HepG2 (cell line): ENCODE data around the gene MUTYH. TPM values are rescaled to one million over a fixed set of nuclear protein-coding genes. Genes with fewer than 3 reads are reported as not detected.

Experiments
- ARHGAP35 ChIP-seq: sonication (generic); formaldehyde crosslinking; IDR thresholded peaks from 2 replicates; pipeline ENCODE4 v1.9.0; 2022; ENCODE audit warnings: mild to moderate bottlenecking, inconsistent platforms, moderate library complexity, missing genetic modification reagents, borderline replicate concordance
- CBX1 ChIP-seq: IDR thresholded peaks from one replicate; pipeline ENCODE4 v1.6.1; 2016; ENCODE audit warnings: antibody characterized with exemption, low read depth
- ETV5 ChIP-seq: IDR thresholded peaks from 2 replicates; pipeline ENCODE4 v1.6.1; 2018; ENCODE audit warnings: missing biosample characterization, missing genetic modification reagents, inconsistent platforms, borderline replicate concordance
- HNRNPH1 ChIP-seq: fragments of 200-400 bp; formaldehyde crosslinking; optimal IDR thresholded peaks from 2 replicates; pipeline ENCODE3; 2017; ENCODE audit warnings: mild to moderate bottlenecking, low read depth, low read length
- RFX5 ChIP-seq: IDR thresholded peaks from 2 replicates; pipeline ENCODE4 v1.6.1; 2011; ENCODE audit warnings: low read depth, low read length, improper control_type of control experiment
- SMARCC2 ChIP-seq: fragments of 450-650 bp; IDR thresholded peaks from 2 replicates; pipeline ENCODE4 v1.6.1; 2017; ENCODE audit warnings: antibody characterized with exemption, mild to moderate bottlenecking
- ZKSCAN5 ChIP-seq: sonication (generic); formaldehyde crosslinking; IDR thresholded peaks from 2 replicates; pipeline ENCODE4 v1.5.1; 2020; ENCODE audit warnings: mild to moderate bottlenecking, missing genetic modification reagents
- ZMYM4 ChIP-seq: sonication (generic); formaldehyde crosslinking; IDR thresholded peaks from 2 replicates; pipeline ENCODE4 v1.8.1; 2023; ENCODE audit warnings: mild to moderate bottlenecking, missing genetic modification reagents
- ZNF431 ChIP-seq: sonication (generic); formaldehyde crosslinking; IDR thresholded peaks from 2 replicates; pipeline ENCODE4 v1.9.0; 2022; ENCODE audit warnings: missing genetic modification reagents, low read depth, mild to moderate bottlenecking, borderline replicate concordance
- polyA plus RNA-seq, 8 experiments: library from polyadenylated mRNA; depleted of rRNA in 3 of 8; stranded (reverse) in 7 of 8; unstranded in 1 of 8; fragments of >200 nt; fragmentation: Illumina TruSeq in 4 of 8; extraction: Trizol in 4 of 8; gene quantifications; 2 replicates each; pipeline versions ENCODE4 v1.2.1 to v1.2.3, GENCODE V29; 2011 to 2016; ENCODE audit warnings: low read depth in 4 of 8, missing spikeins in 1 of 8, mixed read lengths in 1 of 8; ENCODE audit not compliant: insufficient read depth in 1 of 8
- total RNA-seq, 5 experiments: library from RNA; depleted of rRNA; stranded (reverse); fragments of >200 nt; fragmentation: Illumina TruSeq; extraction: Trizol; gene quantifications; 2 replicates each; pipeline ENCODE4 v1.2.3, GENCODE V29; 2016; ENCODE audit warnings: low read depth in 1 of 5
- TF ChIP-seq, protein P1 (sequence below): sonication (generic); formaldehyde crosslinking; IDR thresholded peaks from 2 replicates; pipeline ENCODE4 v1.4.0; 2020; ENCODE audit warnings: missing genetic modification reagents
- TF ChIP-seq, protein P2 (sequence below): IDR thresholded peaks from 2 replicates; pipeline ENCODE4 v1.6.1; 2016; ENCODE audit warnings: missing compliant biosample characterization, missing genetic modification reagents, borderline replicate concordance
- TF ChIP-seq, protein P3 (sequence below): sonication (generic); formaldehyde crosslinking; IDR thresholded peaks from 2 replicates; pipeline ENCODE4 v1.8.0; 2023; ENCODE audit warnings: mild to moderate bottlenecking, missing genetic modification reagents
- TF ChIP-seq, protein P4 (sequence below): sonication (generic); formaldehyde crosslinking; IDR thresholded peaks from 2 replicates; pipeline ENCODE4 v1.5.1; 2020; ENCODE audit warnings: mild to moderate bottlenecking, missing genetic modification reagents, borderline replicate concordance
- TF ChIP-seq, protein P5 (sequence below): sonication (generic); formaldehyde crosslinking; IDR thresholded peaks from 2 replicates; pipeline ENCODE4 v1.4.0; 2020; ENCODE audit warnings: missing genetic modification reagents; ENCODE audit errors: not compliant biosample characterization
- TF ChIP-seq, protein P6 (sequence below): sonication (generic); formaldehyde crosslinking; IDR thresholded peaks from 2 replicates; pipeline ENCODE4 v1.4.0; 2020; ENCODE audit warnings: mild to moderate bottlenecking, low read depth, missing genetic modification reagents

MUTYH gene
- total and polyA plus RNA-seq, 2 of the 13 experiments (the other 11 are each of a cell fraction or from before 2014, with no cell fraction given): 16.3 to 17.1 TPM

DNA sequence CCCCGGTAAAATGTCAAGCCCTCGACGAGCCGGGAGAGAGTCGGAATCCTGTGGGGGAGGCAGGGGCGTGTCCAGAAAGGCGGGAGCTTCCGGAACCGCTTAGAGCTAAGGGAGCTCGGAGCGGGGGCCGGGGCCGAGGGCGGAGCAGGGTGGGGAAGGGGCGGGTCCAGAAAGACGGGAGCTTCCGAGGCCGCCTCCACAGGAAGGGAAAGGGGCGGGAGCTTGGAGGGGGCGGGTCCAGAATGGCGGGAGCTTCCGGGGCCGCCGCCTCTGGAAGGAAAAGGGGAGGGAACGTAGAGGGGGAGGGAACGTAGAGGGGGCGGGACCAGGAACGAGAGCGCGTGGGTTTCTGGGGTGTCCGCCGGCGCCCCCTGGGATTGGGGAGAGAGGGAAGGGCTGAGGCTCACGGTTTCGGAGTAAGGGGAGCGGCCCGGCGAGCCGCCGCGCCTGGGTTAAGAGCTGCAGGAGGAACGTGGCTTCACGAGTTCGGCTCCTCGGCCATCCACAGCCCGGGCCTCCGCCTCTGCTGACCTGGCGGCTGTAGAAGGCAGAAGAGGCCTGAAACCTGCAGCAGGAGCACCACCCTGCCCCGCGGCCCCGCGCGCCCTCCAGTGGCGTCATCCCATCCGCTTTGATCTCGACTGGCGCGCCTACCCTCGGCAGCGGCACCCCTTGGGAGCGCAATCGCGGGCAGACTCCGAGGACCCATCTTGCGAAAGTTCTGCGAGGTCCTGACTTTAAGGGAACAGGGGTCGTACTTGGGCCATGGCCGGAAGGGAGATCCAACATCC, 36.5 kb downstream of the MUTYH start (continued):
- TF ChIP-seq, protein P1, sequence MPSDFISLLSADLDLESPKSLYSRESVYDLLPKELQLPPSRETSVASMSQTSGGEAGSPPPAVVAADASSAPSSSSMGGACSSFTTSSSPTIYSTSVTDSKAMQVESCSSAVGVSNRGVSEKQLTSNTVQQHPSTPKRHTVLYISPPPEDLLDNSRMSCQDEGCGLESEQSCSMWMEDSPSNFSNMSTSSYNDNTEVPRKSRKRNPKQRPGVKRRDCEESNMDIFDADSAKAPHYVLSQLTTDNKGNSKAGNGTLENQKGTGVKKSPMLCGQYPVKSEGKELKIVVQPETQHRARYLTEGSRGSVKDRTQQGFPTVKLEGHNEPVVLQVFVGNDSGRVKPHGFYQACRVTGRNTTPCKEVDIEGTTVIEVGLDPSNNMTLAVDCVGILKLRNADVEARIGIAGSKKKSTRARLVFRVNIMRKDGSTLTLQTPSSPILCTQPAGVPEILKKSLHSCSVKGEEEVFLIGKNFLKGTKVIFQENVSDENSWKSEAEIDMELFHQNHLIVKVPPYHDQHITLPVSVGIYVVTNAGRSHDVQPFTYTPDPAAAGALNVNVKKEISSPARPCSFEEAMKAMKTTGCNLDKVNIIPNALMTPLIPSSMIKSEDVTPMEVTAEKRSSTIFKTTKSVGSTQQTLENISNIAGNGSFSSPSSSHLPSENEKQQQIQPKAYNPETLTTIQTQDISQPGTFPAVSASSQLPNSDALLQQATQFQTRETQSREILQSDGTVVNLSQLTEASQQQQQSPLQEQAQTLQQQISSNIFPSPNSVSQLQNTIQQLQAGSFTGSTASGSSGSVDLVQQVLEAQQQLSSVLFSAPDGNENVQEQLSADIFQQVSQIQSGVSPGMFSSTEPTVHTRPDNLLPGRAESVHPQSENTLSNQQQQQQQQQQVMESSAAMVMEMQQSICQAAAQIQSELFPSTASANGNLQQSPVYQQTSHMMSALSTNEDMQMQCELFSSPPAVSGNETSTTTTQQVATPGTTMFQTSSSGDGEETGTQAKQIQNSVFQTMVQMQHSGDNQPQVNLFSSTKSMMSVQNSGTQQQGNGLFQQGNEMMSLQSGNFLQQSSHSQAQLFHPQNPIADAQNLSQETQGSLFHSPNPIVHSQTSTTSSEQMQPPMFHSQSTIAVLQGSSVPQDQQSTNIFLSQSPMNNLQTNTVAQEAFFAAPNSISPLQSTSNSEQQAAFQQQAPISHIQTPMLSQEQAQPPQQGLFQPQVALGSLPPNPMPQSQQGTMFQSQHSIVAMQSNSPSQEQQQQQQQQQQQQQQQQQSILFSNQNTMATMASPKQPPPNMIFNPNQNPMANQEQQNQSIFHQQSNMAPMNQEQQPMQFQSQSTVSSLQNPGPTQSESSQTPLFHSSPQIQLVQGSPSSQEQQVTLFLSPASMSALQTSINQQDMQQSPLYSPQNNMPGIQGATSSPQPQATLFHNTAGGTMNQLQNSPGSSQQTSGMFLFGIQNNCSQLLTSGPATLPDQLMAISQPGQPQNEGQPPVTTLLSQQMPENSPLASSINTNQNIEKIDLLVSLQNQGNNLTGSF: no peak; the same call in 1 of the 2 replicates
- TF ChIP-seq RFX5 (no peak), ARHGAP35 (CRISPR knock-in tag) (0 out of 2 replicates have a peak, but pooled peaks have one; percentile 63), HNRNPH1 (no peak), ZNF431 (0 out of 2 replicates have a peak, but pooled peaks have one; percentile 48), ZMYM4 (CRISPR knock-in tag) (peak; percentile 85), CBX1 (peak; percentile 40), SMARCC2 (no peak), ETV5 (CRISPR knock-in tag) (peak; percentile 68), ZKSCAN5 (CRISPR knock-in tag) (no peak)
- TF ChIP-seq, protein P2, sequence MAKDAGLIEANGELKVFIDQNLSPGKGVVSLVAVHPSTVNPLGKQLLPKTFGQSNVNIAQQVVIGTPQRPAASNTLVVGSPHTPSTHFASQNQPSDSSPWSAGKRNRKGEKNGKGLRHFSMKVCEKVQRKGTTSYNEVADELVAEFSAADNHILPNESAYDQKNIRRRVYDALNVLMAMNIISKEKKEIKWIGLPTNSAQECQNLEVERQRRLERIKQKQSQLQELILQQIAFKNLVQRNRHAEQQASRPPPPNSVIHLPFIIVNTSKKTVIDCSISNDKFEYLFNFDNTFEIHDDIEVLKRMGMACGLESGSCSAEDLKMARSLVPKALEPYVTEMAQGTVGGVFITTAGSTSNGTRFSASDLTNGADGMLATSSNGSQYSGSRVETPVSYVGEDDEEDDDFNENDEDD (CRISPR knock-in tag): peak; percentile 69; the same call in 1 of the 2 replicates
- TF ChIP-seq, protein P3, sequence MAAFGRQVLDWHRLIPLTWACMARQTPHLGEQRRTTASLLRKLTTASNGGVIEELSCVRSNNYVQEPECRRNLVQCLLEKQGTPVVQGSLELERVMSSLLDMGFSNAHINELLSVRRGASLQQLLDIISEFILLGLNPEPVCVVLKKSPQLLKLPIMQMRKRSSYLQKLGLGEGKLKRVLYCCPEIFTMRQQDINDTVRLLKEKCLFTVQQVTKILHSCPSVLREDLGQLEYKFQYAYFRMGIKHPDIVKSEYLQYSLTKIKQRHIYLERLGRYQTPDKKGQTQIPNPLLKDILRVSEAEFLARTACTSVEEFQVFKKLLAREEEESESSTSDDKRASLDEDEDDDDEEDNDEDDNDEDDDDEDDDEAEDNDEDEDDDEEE (CRISPR knock-in tag): peak; percentile 89; the same call in 1 of the 2 replicates
- TF ChIP-seq, protein P4, sequence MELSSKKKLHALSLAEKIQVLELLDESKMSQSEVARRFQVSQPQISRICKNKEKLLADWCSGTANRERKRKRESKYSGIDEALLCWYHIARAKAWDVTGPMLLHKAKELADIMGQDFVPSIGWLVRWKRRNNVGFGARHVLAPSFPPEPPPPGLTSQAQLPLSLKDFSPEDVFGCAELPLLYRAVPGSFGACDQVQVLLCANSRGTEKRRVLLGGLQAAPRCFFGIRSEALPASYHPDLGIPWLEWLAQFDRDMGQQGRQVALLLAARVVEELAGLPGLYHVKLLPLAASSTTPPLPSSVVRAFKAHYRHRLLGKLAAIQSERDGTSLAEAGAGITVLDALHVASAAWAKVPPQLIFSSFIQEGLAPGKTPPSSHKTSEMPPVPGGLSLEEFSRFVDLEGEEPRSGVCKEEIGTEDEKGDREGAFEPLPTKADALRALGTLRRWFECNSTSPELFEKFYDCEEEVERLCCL (CRISPR knock-in tag): no peak
- TF ChIP-seq, protein P5, sequence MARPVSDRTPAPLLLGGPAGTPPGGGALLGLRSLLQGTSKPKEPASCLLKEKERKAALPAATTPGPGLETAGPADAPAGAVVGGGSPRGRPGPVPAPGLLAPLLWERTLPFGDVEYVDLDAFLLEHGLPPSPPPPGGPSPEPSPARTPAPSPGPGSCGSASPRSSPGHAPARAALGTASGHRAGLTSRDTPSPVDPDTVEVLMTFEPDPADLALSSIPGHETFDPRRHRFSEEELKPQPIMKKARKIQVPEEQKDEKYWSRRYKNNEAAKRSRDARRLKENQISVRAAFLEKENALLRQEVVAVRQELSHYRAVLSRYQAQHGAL (CRISPR knock-in tag): no peak
- TF ChIP-seq, protein P6, sequence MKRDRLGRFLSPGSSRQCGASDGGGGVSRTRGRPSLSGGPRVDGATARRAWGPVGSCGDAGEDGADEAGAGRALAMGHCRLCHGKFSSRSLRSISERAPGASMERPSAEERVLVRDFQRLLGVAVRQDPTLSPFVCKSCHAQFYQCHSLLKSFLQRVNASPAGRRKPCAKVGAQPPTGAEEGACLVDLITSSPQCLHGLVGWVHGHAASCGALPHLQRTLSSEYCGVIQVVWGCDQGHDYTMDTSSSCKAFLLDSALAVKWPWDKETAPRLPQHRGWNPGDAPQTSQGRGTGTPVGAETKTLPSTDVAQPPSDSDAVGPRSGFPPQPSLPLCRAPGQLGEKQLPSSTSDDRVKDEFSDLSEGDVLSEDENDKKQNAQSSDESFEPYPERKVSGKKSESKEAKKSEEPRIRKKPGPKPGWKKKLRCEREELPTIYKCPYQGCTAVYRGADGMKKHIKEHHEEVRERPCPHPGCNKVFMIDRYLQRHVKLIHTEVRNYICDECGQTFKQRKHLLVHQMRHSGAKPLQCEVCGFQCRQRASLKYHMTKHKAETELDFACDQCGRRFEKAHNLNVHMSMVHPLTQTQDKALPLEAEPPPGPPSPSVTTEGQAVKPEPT: no peak
